COLO668 (cell line): Measurements from ENCODE around the gene PDK2.
A peak's percentile ranks its signal among the peaks of the same experiment; 100 is the strongest.

Experiments
- DNase-seq: peaks from one replicate; lab custom pipeline; 2025; ENCODE audit not compliant: unreplicated experiment; lab: John Stamatoyannopoulos, UW

Gene PDK2

GRCh38 chr17:50094753-50095619 is at the start of gene PDK2:
Gene PDK2 (plus strand): TSS chr17:50095351. CDS start chr17:50095436, 85 bp downstream.
- DNase-seq, result peak; percentile 89

GRCh38 chr17:50046179-50046578 is 49.0 kb upstream of the PDK2 start:
- DNase-seq, result no peak

GRCh38 chr17:50046667-50047066 is 48.5 kb upstream of the PDK2 start:
- DNase-seq, result no peak

GRCh38 chr17:50047083-50047482 is 48.1 kb upstream of the PDK2 start:
- no peak for DNase-seq

- no peak for DNase-seq
Observed at GRCh38 chr17:50047488-50048126, 47.5 kb upstream of the PDK2 start.

- DNase-seq, result no peak
Observed at GRCh38 chr17:50048146-50048720, 46.9 kb upstream of the PDK2 start.

- DNase-seq, result no peak
Observed at GRCh38 chr17:50048988-50049387, 46.2 kb upstream of the PDK2 start.

GRCh38 chr17:50049636-50050035 is 45.5 kb upstream of the PDK2 start:
- DNase-seq, result no peak

GRCh38 chr17:50050431-50051032 is 44.6 kb upstream of the PDK2 start:
- DNase-seq, result no peak

GRCh38 chr17:50051082-50051576 is 44.0 kb upstream of the PDK2 start:
- DNase-seq, result peak; percentile 23

- no peak for DNase-seq
Observed at GRCh38 chr17:50051606-50052005, 43.5 kb upstream of the PDK2 start.

GRCh38 chr17:50052241-50052796 is 42.8 kb upstream of the PDK2 start:
- peak; percentile 49 for DNase-seq

- no peak for DNase-seq
Observed at GRCh38 chr17:50052822-50053653, 42.1 kb upstream of the PDK2 start.

- DNase-seq, result no peak
Observed at GRCh38 chr17:50053654-50053960, 41.5 kb upstream of the PDK2 start.

- peak; percentile 61 for DNase-seq
Observed at GRCh38 chr17:50055055-50055425, 40.1 kb upstream of the PDK2 start.

GRCh38 chr17:50055426-50056216 is 39.5 kb upstream of the PDK2 start, which contains the start of gene ITGA3:
Gene ITGA3 (plus strand): TSS chr17:50056110. CDS start chr17:50056440, 330 bp downstream.
- peak; percentile 77 for DNase-seq

- peak; percentile 71 for DNase-seq
Observed at GRCh38 chr17:50056217-50056960, 38.8 kb upstream of the PDK2 start.

GRCh38 chr17:50056961-50057330 is 38.2 kb upstream of the PDK2 start:
- DNase-seq, result no peak

GRCh38 chr17:50057521-50057991 is 37.6 kb upstream of the PDK2 start:
- DNase-seq, result no peak
